Activated CD4-positive, alpha-beta T cell treated with anti-CD3 and anti-CD28 coated beads, Interleukin-2, amount 50 U/mL, for 24 hours (primary cell): ENCODE data around the gene SH3D21.

Experiments used
- DNase-seq, 2 donors: peaks; one replicate each; pipeline ENCODE4 v3.0.0-alpha.2; 2020; ENCODE audit warnings: low read depth in 1 of 2, low spot score in 1 of 2

Gene SH3D21

DNA sequence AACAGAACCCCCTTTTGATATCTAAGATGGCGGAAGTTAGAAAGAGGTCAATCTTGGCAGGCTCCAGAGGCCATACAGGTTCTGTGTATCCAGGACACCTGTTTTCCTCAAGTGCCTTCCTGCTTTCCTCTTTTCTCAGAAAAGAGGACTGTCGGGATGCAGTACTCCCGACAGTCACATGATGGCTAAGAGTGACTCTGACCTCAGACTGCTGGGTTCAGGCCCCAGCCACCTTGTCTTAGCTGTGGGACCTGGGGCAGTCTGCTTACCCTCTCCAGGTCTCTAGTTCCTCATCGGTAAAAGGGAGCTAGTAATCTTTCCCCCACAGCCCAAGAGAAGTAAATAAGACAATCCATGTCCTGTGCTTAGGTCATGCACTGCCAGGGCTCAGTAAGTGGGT, 49.6 kb downstream of the SH3D21 start:
- no peak for DNase-seq

DNA sequence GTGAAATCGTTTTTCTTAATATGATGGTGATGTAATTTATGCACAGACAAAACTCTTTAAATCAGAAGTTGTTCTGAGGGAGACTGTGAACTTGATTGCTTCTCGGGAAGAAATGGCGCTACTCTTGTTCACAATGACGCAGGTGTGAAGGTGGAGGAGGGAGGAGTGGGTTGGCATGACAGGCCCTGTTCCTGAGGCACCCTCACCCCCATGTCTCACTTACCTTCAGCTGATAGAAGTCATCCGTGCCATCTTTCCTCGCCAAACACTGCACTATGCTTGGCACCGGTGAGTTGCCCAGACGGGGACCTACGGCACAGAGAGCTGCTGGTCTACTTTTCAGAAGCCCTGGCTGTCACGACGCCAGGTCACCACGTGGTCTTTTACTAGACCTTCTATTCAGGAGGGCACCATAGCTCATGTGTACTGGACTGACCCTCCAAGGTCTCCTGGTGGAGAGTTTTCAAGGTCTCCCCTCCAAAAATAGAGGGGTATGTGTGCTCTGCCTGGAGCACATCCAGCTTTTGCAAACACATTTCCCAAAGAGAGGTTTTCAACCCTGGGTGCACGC, 52.4 kb downstream of the SH3D21 start:
- DNase-seq, result no peak

DNA sequence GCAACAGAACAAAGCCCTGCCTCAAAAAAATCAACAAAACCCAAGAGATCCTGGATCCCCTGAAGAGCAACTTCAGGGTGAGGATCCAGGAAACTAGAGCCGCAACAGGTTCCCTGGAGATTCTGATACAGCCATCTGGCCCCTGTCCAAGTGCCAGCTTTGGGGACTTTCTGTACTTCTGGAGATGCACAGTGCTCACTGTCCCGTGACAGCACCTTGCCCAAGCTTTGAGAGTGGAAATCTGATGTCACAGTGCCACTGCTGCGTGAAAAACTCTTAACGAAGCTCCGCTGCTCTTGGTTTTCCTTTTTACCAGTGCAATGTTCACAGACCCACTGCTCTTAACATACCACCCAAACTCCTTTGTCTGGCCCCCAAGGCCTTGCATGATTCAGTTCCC, 53.2 kb downstream of the SH3D21 start:
- DNase-seq, result no peak

DNA sequence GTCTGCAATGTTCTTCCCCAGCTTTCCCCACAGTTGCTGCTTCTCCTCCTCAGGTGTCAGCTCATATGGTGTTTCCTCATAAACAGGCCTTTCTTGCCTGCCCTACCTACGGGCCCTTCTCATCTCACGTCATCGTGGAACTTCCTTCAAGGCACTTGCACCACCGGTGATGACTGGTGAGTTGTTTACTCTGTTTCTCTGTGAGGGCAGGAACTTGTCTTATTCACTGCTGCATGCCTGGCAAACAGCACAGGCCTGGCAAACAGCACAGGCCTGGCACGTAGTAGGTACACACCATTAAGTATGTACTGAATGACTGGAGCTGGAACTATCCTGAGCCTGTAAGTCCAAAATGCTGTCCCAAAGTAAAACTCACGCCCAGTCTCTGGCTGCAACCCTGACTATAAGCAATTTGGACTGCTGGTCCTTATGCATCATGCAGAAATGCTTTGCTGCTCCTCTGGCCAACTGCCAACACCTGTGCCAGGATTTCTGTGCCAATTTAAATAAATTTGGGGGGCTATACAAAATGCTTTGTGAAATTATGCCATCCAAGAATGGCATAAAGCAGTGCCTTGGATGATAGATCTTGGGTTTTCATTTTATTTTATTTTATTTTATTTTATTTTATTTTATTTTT, 53.9 kb downstream of the SH3D21 start:
- peak in 1 of 2 donors; percentile 17 for DNase-seq

DNA sequence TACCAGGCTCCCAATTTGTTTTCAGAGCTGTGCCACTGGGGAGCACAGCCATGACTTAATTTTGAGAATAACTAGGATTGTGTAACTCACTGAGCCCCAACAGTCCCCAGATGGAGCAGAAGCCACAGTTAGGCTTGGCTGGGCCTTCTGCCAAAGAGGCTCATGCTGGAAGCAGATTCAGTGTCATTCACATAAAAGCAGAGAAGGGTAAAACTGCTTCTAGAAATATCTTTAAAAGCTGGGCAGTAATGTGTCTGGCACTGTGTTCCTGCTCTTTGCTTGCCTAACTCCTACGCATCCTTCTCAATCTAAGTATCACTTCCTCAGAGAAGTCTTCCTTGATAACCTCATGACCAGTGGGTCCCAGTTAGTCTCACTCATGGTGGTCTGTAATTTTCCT, 59.2 kb downstream of the SH3D21 start:
- no peak for DNase-seq

DNA sequence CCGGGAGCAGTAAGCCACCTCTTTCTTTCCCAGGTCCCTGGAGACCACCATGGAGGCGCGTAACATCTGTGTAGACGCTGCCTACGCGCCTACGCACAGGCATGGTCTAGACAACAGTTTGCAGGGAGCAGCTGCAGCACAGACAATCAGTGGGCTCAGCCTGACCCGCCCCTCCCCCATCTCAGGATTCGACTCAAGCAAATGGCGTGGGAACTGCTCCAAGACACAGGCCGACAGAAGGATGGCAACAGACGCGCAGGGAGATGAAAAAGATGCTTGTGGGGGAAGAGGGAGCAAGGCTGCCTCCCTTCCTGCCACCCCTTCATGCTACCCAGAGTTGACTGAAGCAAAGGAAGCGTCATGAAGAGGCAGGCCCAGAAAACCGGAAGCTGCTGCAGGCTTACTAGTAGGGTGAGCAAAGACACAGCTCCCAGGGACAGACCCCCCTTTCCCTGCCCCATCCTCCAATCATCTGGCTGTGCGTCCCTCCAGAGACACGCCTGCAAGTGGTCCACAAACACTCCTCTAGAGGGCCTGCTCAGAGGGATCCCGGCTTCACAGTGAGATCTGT, 60.0 kb downstream of the SH3D21 start:
- peak in 1 of 2 donors; percentile 35 for DNase-seq

DNA sequence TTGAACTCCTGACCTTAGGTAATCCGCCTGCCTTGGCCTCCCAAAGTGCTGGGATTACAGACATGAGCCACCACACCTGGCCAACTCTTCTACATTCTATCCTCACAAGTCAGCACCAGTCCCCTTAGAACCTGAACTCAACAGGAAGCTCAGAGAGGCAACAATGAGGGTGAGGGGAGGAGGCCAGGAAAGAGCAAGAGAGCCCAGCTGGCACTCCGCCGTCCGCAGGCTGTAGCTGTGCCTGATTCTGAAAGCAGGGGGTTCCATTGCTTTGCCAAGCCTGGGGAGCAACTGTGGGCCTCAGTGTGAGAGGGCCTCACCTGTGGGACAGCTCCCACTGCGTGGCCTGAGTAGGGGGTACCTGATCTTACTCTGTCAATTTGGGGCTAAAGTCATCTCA, 60.9 kb downstream of the SH3D21 start:
- DNase-seq, result no peak

DNA sequence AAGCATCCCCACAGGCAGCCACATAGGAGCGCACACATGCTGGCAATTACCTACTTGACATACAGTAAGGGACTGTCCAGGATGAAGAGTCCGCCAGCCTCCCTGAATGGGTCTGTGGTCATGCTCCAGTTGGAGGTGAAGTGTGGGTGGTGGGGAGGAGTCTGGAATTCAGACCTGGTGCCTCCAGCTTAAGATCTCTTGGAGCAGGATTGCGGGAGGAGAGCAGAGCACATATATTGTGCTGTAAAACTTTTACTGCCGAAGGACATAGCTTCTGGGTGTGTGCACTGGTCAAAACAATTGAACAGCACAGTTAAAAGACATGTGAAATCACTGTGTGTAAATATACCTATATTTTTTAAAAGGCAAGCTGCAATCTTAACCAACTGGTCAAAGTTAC, 61.6 kb downstream of the SH3D21 start:
- DNase-seq, result no peak

DNA sequence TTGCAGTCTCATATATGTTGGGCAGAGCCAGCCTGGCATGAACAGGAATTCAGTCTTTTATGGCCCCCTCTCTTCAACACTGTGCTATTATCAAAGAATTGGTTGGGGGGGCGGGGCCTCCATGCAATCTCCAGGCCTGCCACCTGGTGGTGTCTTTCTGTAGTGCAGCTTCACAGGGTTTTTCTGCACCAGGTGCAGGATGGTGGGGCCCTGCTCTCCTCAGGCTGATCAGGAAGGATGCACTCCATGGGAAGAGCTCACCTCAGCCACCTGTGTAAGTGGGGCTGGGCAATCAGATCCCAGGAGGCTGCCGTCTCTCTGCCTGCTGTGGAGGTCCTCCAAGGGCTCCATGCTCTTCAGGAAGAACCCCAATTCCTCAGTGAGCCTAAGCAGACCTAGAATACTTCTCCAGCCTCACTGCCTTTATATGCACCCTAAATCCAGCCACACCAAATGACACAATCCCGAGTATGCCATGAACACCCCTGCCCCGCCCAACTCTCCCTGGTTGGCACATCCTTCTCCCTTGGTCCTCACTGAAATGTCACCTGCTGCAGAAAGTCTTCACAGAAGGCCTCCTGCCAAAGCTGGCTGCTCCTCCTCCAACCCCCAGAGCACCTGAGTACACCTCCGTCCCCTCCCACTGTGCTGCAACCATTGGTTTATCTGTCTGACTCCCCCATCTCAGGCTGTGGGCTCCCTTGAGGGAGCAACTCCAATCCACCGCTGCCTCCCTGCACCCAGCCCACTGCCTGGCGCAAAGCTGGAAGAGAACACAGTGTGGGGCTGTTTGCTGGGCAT, 63.1 kb downstream of the SH3D21 start:
- DNase-seq, result peak; percentile 71 to 80
